Measurements from ENCODE around the gene PCSK4. TPM values are rescaled to one million over a fixed set of nuclear protein-coding genes. Genes with fewer than 3 reads are reported as not detected.

Gene PCSK4
- polyA plus RNA-seq, 2 of the 4 experiments (the other 2 are of a cell fraction) = 0.76 to 2.1 TPM

GRCh38 chr19:1512671-1513498, 22.7 kb upstream of the PCSK4 start, which contains the start of gene ADAMTSL5:
Gene ADAMTSL5, minus strand, starts transcription at chr19:1513019. Its CDS starts 2,076 bp downstream, at chr19:1510943.
- Histone ChIP-seq H3K27ac (peak within 1 kb of the TSS; percentile 82 to 95), H3K9me3 (no peaks in the 10 kb centered on the region), H3K4me2 (peak within 1 kb of the TSS; percentile 98), H3K4me1 (no peaks in the 10 kb centered on the region), H3K4me3 (peak within 1 kb of the TSS; percentile 61)
- 5% methylated on average over 15 of the region's 78 CpGs for WGBS (ENCODE audit: missing lambda C conversion rate)
- DNase-seq (ENCODE audit: low read depth in 1 of 2, low spot score in 1 of 2) (peak; percentile 41 to 74), ATAC-seq (peak; percentile 68 to 75), FAIRE-seq (no peak)
- TF ChIP-seq CTCF (IDR thresholded peaks at IDR 0.05) (peak; percentile 60), TP53 (CRISPR knock-in tag; IDR thresholded peaks at IDR 0.05) (no peak), NR3C1 (IDR thresholded peaks at IDR 0.05) (no peak), KDM1A (IDR thresholded peaks at IDR 0.05; ENCODE audit: low read depth) (peak; percentile 83; the same call in 1 of the 2 replicates), USF2 (IDR thresholded peaks at IDR 0.05) (no peak), HMGXB4 (CRISPR knock-in tag; IDR thresholded peaks at IDR 0.05; ENCODE audit: borderline replicate concordance) (no peak), REST (IDR thresholded peaks at IDR 0.05) (no peak), MAZ (IDR thresholded peaks at IDR 0.05; ENCODE audit: borderline replicate concordance, low read depth, low read length) (no peak), SMC3 (IDR thresholded peaks at IDR 0.05) (peak; percentile 38), HDAC2 (IDR thresholded peaks at IDR 0.05) (peak; percentile 66; the same call in 1 of the 2 replicates), POLR2A (IDR thresholded peaks at IDR 0.05; ENCODE audit: low read length) (peak; percentile 59), EP300 (IDR thresholded peaks at IDR 0.05) (no peak), HEYL (CRISPR knock-in tag; IDR thresholded peaks at IDR 0.05) (no peak), PHF8 (IDR thresholded peaks at IDR 0.05; ENCODE audit: borderline replicate concordance, low read depth) (peak; percentile 20; the same call in 1 of the 2 replicates), GATA3 (IDR thresholded peaks at IDR 0.05; ENCODE audit: borderline replicate concordance) (no peak), JUN (IDR thresholded peaks at IDR 0.05) (0 out of 5 replicates have a peak, but pooled peaks of 1 of the 2 experiments have one; percentile 35), ZFP36 (IDR thresholded peaks at IDR 0.05; ENCODE audit: borderline replicate concordance, partially characterized antibody) (no peak), CHD4 (IDR thresholded peaks at IDR 0.05; ENCODE audit: borderline replicate concordance) (peak; percentile 95), RCOR1 (IDR thresholded peaks at IDR 0.05; ENCODE audit: low read depth, low read length) (no peak), FOXS1 (CRISPR knock-in tag; IDR thresholded peaks at IDR 0.05) (no peak)
- ChIA-PET POLR2A (no interaction called here), CTCF (no interaction called here)

Data from A549 (cell line).